Measurements from ENCODE around the gene DNM3. TPM values are rescaled to one million over a fixed set of nuclear protein-coding genes. Genes with fewer than 3 reads are reported as not detected.

The DNM3 gene
- total RNA-seq, 1 experiment from 2014 or later, result 1.2 TPM

DNA sequence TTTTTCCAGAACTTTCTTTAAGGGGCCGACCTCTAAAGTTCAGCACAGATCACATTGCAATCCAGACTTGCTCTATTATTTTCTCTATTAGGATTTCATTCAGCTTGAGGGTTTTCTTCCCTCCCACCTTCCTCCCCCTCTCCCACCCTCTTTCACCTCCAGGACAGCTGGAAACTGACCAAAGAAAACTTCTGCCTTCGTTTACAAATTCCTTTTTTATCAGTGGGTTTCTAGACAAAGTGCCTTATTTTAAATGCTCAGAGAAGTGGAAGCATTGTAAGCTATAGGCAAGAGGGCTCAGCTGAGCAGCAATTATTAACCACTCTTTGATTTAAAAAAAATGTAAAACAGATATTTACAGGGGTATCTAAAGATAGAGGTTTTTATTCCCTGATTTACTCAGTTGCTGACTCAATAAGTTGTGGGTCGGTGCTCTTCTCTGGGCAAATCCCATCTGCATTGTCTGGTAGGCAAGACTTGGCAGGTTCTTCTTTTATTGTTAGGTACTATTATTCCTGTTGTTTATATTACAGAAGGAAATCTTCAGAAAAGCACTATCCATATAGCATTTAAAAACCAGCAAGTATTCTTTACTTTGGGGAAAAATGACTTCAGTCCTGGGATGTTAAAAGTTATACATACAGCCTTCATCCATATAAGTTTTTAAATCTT, 302.2 kb downstream of the DNM3 start:
- Mint-ChIP-seq H3K4me3 (ENCODE audit: low read depth, unreplicated experiment) (no peak overlapping the region), H3K9me3 (ENCODE audit: low read depth, unreplicated experiment) (no peaks in the 10 kb centered on the region), H3K27ac (ENCODE audit: unreplicated experiment) (no peak overlapping the region), H3K27me3 (ENCODE audit: unreplicated experiment) (no peaks in the 10 kb centered on the region), H3K36me3 (ENCODE audit: insufficient read depth, unreplicated experiment) (no peaks in the 10 kb centered on the region), H3K4me1 (ENCODE audit: low read depth, unreplicated experiment) (peaks cover 38% of the 10 kb centered on the region)
- intact Hi-C loops (cut with micrococcal nuclease; ENCODE audit: unreplicated experiment), result loop anchor here (5.0 kb wide), 1 partner anchor 254 kb away; no protein-coding TSS in a partner anchor
- TF ChIP-seq, protein P1, sequence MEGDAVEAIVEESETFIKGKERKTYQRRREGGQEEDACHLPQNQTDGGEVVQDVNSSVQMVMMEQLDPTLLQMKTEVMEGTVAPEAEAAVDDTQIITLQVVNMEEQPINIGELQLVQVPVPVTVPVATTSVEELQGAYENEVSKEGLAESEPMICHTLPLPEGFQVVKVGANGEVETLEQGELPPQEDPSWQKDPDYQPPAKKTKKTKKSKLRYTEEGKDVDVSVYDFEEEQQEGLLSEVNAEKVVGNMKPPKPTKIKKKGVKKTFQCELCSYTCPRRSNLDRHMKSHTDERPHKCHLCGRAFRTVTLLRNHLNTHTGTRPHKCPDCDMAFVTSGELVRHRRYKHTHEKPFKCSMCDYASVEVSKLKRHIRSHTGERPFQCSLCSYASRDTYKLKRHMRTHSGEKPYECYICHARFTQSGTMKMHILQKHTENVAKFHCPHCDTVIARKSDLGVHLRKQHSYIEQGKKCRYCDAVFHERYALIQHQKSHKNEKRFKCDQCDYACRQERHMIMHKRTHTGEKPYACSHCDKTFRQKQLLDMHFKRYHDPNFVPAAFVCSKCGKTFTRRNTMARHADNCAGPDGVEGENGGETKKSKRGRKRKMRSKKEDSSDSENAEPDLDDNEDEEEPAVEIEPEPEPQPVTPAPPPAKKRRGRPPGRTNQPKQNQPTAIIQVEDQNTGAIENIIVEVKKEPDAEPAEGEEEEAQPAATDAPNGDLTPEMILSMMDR (IDR thresholded peaks at IDR 0.05; ENCODE audit: unreplicated experiment), result no peak
- DNase-seq, result peak; percentile 36
- CTCF ChIA-PET, result interaction anchor here (0.6 to 0.7 kb wide), 3 partner anchors 158 to 1218 kb away, joined by 4 to 6 read pairs (median 4); no protein-coding TSS in a partner anchor
- BruUV-seq (replicated peaks), result no TSS peak

DNA sequence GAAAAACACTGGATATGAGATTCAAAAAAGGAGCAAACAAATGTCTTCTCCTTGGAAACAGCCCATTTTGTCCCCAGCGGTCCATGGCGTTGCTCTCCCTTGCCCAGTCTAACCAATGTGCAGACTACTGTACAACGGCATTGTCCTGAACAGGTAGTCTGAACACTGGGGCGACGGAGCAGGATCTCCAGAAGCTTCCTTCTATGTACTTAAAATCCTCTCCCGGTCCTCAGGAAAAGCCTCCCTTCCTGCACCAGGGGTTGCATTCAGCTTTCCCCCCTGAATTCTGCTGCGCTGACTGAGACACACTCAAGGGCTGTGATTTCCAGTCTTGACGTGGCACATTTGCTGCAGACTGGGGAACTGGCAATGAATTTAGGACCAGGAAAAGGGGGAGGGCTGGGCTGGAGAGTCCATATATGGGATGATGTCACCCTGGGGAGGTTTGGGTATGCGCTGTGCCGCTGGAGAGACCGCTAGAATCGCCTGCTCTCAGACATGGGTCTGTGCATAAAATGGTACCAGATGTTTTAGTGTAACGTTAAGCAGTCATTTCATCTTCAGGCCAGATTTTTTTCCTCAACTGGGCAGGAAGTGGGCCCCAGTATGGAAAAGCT, 303.3 kb downstream of the DNM3 start:
- Mint-ChIP-seq H3K4me3 (ENCODE audit: low read depth, unreplicated experiment) (no peak overlapping the region), H3K4me1 (ENCODE audit: low read depth, unreplicated experiment) (peaks cover 38% of the 10 kb centered on the region), H3K36me3 (ENCODE audit: insufficient read depth, unreplicated experiment) (no peaks in the 10 kb centered on the region), H3K27ac (ENCODE audit: unreplicated experiment) (no peak overlapping the region), H3K27me3 (ENCODE audit: unreplicated experiment) (no peaks in the 10 kb centered on the region), H3K9me3 (ENCODE audit: low read depth, unreplicated experiment) (no peaks in the 10 kb centered on the region)
- BruUV-seq (replicated peaks), result no TSS peak
- TF ChIP-seq, protein P1 (IDR thresholded peaks at IDR 0.05; ENCODE audit: unreplicated experiment), result no peak
- no peak for DNase-seq
- CTCF ChIA-PET, result interaction anchor here (0.7 kb wide), 1 partner anchor 79 kb away, joined by 3 read pairs; no protein-coding TSS in a partner anchor
- intact Hi-C loops (cut with micrococcal nuclease; ENCODE audit: unreplicated experiment), result loop anchor here (5.0 kb wide), 1 partner anchor 253 kb away; no protein-coding TSS in a partner anchor

DNA sequence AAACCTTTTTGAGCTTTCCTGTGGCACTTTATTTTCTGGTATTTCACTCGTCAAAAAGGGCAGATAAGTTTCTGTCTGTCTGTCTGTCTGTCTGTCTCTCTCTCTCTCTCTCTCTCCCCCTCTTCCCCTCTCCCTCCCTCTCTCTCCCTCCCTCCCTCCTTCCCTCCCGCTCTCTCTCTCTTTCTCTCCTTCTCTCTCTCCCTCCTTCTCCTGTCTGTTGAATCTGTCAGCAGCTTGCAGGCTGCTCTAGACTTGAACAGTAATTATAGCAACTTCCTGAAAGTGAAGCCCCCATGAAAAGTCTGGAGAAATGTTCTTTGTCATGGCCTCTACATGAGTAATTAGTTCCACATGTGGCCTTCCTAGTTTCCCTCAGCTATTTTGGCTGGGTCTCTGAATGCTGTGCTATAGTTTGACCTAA, 303.9 kb downstream of the DNM3 start:
- BruUV-seq (replicated peaks), result no TSS peak
- H3K4me1 Mint-ChIP-seq (ENCODE audit: low read depth, unreplicated experiment), result peaks cover 38% of the 10 kb centered on the region
- no peak for DNase-seq
- H3K4me3 Mint-ChIP-seq (ENCODE audit: low read depth, unreplicated experiment), result no peak overlapping the region
- CTCF ChIA-PET, result interaction anchor here (0.7 kb wide), 1 partner anchor 78 kb away, joined by 3 read pairs; no protein-coding TSS in a partner anchor
- intact Hi-C loops (cut with micrococcal nuclease; ENCODE audit: unreplicated experiment), result no loop called here
- H3K27me3 Mint-ChIP-seq (ENCODE audit: unreplicated experiment), result no peaks in the 10 kb centered on the region
- H3K27ac Mint-ChIP-seq (ENCODE audit: unreplicated experiment), result no peak overlapping the region
- TF ChIP-seq, protein P1 (IDR thresholded peaks at IDR 0.05; ENCODE audit: unreplicated experiment), result no peak
- no peaks in the 10 kb centered on the region for H3K9me3 Mint-ChIP-seq (ENCODE audit: low read depth, unreplicated experiment)
- no peaks in the 10 kb centered on the region for H3K36me3 Mint-ChIP-seq (ENCODE audit: insufficient read depth, unreplicated experiment)

DNA sequence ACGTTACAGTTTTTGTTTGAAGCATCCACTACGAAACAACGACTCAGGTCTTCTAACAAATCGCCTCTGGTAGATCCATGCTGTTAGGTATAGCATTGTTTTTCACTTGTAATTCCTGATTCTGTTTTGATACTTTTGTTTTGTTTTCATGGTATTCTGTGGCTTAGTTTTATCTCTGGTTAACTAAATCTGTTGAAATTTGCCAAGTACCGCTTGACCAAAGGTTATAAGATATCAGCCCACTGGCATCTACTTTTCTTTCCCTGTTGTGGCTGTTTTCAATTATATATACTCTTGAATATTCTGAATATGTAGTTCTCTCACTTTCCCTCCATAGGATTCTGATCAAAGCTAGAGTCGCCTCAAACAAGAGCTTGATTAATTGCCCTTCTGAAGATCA, 304.4 kb downstream of the DNM3 start:
- TF ChIP-seq, protein P1 (IDR thresholded peaks at IDR 0.05; ENCODE audit: unreplicated experiment), result no peak
- no peak for DNase-seq
- no peaks in the 10 kb centered on the region for H3K9me3 Mint-ChIP-seq (ENCODE audit: low read depth, unreplicated experiment)
- no peak overlapping the region for H3K27ac Mint-ChIP-seq (ENCODE audit: unreplicated experiment)
- H3K4me1 Mint-ChIP-seq (ENCODE audit: low read depth, unreplicated experiment), result peaks cover 38% of the 10 kb centered on the region
- H3K36me3 Mint-ChIP-seq (ENCODE audit: insufficient read depth, unreplicated experiment), result no peaks in the 10 kb centered on the region
- BruUV-seq (replicated peaks), result no TSS peak
- CTCF ChIA-PET, result no interaction called here
- no peak overlapping the region for H3K4me3 Mint-ChIP-seq (ENCODE audit: low read depth, unreplicated experiment)
- intact Hi-C loops (cut with micrococcal nuclease; ENCODE audit: unreplicated experiment), result no loop called here
- H3K27me3 Mint-ChIP-seq (ENCODE audit: unreplicated experiment), result no peaks in the 10 kb centered on the region
